Endothelial cell (in vitro differentiated cells): ENCODE results near the gene DAZAP1. TPM values are rescaled to one million over a fixed set of nuclear protein-coding genes. Genes with fewer than 3 reads are reported as not detected.

Source experiments
- DNase-seq: peaks from one replicate; pipeline ENCODE4 v3.0.0; 2021; ENCODE audit warnings: low spot score
- H3K27ac Mint-ChIP-seq: one replicate; pipeline ENCODE4 v1.8.0; 2021; ENCODE audit warnings: mixed read lengths, inconsistent platforms; ENCODE audit not compliant: unreplicated experiment
- H3K27me3 Mint-ChIP-seq: one replicate; pipeline ENCODE4 v1.8.0; 2021; ENCODE audit warnings: mild to moderate bottlenecking, moderate library complexity, mixed read lengths, inconsistent platforms; ENCODE audit not compliant: unreplicated experiment
- H3K36me3 Mint-ChIP-seq: one replicate; pipeline ENCODE4 v1.8.0; 2021; ENCODE audit warnings: mild to moderate bottlenecking, low read depth, mixed read lengths, inconsistent platforms; ENCODE audit not compliant: unreplicated experiment
- H3K4me1 Mint-ChIP-seq: one replicate; pipeline ENCODE4 v1.8.0; 2021; ENCODE audit warnings: mild to moderate bottlenecking, mixed read lengths, inconsistent platforms; ENCODE audit not compliant: unreplicated experiment
- H3K4me3 Mint-ChIP-seq: one replicate; pipeline ENCODE4 v1.8.0; 2021; ENCODE audit warnings: mild to moderate bottlenecking, mixed read lengths, inconsistent platforms; ENCODE audit not compliant: unreplicated experiment
- H3K9me3 Mint-ChIP-seq: one replicate; pipeline ENCODE4 v1.8.0; 2021; ENCODE audit warnings: mixed read lengths, inconsistent platforms; ENCODE audit not compliant: unreplicated experiment
- CTCF ChIP-seq: fragments of 200-600 bp; sonication (generic); IDR thresholded peaks from one replicate; pipeline ENCODE4 v1.5.0; 2021; ENCODE audit warnings: antibody characterized with exemption; ENCODE audit not compliant: unreplicated experiment
- total RNA-seq: library from RNA; stranded (reverse); fragmentation: NEBNext Ultra II Directional; extraction: Animal tissue kit (Norgen Biotek cat#: 25700); gene quantifications from one replicate; pipeline ENCODE4 v1.2.1, GENCODE V29; 2021; ENCODE audit not compliant: unreplicated experiment

Gene DAZAP1
- total RNA-seq, 1 donor from 2014 or later = 145 TPM

DNA sequence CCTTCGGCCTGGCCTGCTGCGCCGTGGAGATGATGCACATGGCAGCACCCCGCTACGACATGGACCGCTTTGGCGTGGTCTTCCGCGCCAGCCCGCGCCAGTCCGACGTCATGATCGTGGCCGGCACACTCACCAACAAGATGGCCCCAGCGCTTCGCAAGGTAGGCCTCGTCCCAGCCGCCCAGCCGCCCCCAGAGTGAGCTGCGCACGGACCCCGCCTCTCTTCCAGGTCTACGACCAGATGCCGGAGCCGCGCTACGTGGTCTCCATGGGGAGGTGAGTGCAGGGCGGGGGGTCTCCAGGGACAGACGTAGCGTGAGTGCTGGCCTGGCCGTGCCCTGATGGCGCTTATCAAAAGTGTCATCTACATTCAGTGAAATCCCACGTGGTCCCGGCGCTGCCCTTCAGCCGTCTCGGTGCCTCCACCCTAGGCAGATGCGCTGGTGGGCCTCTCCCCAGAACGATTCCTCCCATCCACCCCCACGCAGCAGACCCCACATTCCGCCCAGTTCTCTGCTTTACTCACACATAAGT is 16.4 kb upstream of the DAZAP1 start:
- peaks cover 17% of the 10 kb centered on the region for H3K36me3 Mint-ChIP-seq
- no peaks in the 10 kb centered on the region for H3K9me3 Mint-ChIP-seq
- no peak for DNase-seq
- no peak overlapping the region for H3K27ac Mint-ChIP-seq
- TF ChIP-seq CTCF = no peak
- H3K27me3 Mint-ChIP-seq = peaks cover 7% of the 10 kb centered on the region
- H3K4me3 Mint-ChIP-seq = no peak overlapping the region
- H3K4me1 Mint-ChIP-seq = peaks cover 2% of the 10 kb centered on the region

DNA sequence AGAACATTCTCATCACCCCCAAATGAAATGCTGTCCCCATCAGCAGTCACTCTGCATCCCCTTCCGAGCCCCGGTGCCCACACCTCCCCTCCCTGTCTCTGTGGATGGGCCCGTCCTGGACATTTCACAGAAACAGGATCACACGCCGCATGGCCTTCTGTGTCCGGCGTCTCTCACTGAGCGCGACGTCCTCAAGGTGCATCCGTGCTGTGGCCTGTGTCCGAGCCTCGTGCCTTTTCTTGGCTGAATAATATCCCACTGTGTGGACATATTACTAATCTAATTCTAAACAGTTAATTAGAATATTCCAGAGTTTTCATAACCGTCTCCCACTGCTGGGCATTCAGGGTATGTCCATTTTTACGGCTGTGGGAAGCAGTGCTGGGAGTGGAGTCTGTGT is 15.0 kb upstream of the DAZAP1 start:
- Mint-ChIP-seq H3K4me3 (peak overlapping the region; percentile 79), H3K4me1 (peaks cover 2% of the 10 kb centered on the region), H3K27me3 (peaks cover 9% of the 10 kb centered on the region), H3K9me3 (no peaks in the 10 kb centered on the region), H3K27ac (no peak overlapping the region), H3K36me3 (peaks cover 17% of the 10 kb centered on the region)
- DNase-seq = no peak
- TF ChIP-seq CTCF = no peak

DNA sequence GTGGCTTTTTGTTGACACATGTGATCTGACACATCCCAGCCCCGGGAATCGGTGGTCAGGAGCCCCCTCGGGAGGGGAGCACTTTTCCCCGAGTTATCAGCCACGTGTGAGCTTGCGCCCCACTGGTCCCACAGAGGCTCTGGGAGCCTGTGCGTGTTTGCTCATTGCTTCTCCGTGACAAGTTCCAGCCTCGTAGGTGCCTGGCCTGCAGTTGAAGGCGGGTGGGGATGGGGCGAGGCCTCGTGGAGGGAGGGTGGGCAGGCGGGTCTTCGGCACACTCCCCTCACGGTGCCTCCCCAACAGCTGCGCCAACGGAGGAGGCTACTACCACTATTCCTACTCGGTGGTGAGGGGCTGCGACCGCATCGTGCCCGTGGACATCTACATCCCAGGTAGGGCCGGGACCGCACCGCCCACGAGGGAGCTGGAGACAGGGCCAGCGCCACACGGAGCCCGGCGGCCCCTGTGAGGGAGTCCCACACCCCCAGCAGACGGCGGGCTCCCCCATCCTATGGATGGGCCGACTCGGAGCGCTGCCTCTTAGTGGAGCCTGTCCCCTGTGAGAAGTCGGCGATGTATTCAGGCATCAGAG is 14.4 kb upstream of the DAZAP1 start:
- no peak for TF ChIP-seq CTCF
- no peak for DNase-seq
- Mint-ChIP-seq H3K36me3 (peaks cover 17% of the 10 kb centered on the region), H3K27me3 (peaks cover 9% of the 10 kb centered on the region), H3K27ac (no peak overlapping the region), H3K4me3 (no peak overlapping the region), H3K9me3 (no peaks in the 10 kb centered on the region), H3K4me1 (peaks cover 2% of the 10 kb centered on the region)

GRCh38 chr19:1393841-1394240 is 13.5 kb upstream of the DAZAP1 start:
- TF ChIP-seq CTCF = no peak
- DNase-seq = no peak
- Mint-ChIP-seq H3K4me3 (no peak overlapping the region), H3K36me3 (peaks cover 16% of the 10 kb centered on the region), H3K27me3 (peaks cover 11% of the 10 kb centered on the region), H3K27ac (no peak overlapping the region), H3K9me3 (no peaks in the 10 kb centered on the region), H3K4me1 (peaks cover 2% of the 10 kb centered on the region)
